Vagina (tissue), 2 donors: ENCODE measurements around the gene RPIA.

ENCODE experiments used
- CTCF ChIP-seq, 3 experiments: fragments of 450-650 bp in 2 of 3; fragments of 200-600 bp in 1 of 3; sonication (generic) in 1 of 3; IDR thresholded peaks; one replicate each; pipeline ENCODE4 v1.5.1; 2017 to 2019; ENCODE audit warnings: antibody characterized with exemption in 3 of 3, mild to moderate bottlenecking in 2 of 3, moderate library complexity in 2 of 3
- POLR2A ChIP-seq, 2 donors: fragments of 450-650 bp; IDR thresholded peaks; one replicate each; pipeline ENCODE4 v1.6.1; 2017; ENCODE audit warnings: antibody characterized with exemption in 2 of 2, mild to moderate bottlenecking in 2 of 2, moderate library complexity in 2 of 2
- POLR2AphosphoS5 ChIP-seq, 2 donors: sonication (generic); formaldehyde crosslinking; IDR thresholded peaks; one replicate each; pipeline ENCODE4 v1.9.0; 2017; ENCODE audit warnings: antibody characterized with exemption in 2 of 2, mild to moderate bottlenecking in 2 of 2, low read depth in 1 of 2; ENCODE audit not compliant: insufficient read depth in 1 of 2

- TF ChIP-seq CTCF (IDR thresholded peaks at IDR 0.05) (peak; percentile 48 to 81 (median 80)), POLR2AphosphoS5 (IDR thresholded peaks at IDR 0.05; ENCODE audit: insufficient read depth in 1 of 2, low read depth in 1 of 2) (no peak), POLR2A (IDR thresholded peaks at IDR 0.05) (no peak)
Measured at GRCh38 chr2:88671786-88672427, 19.6 kb upstream of the RPIA start.
